GM21381 (cell line): Measurements from ENCODE around the gene SH3BP1.
A peak's percentile ranks its signal among the peaks of the same experiment; 100 is the strongest.
"Not testable (repeated sequence)": the region's sequence is repeated elsewhere in the genome, so short reads cannot be mapped to it uniquely, and the experiment has no call there.

Experiments
- ATAC-seq: cut with Tn5 transposase; IDR thresholded peaks from one replicate; pipeline ENCODE4 v1.9.1; 2021; ENCODE audit warnings: mild to moderate bottlenecking, moderate library complexity; ENCODE audit not compliant: unreplicated experiment

Gene SH3BP1

GRCh38 chr22:37656583-37656982, 17.1 kb downstream of the SH3BP1 start:
- ATAC-seq, result not testable (repeated sequence)

GRCh38 chr22:37657590-37658132, 18.2 kb downstream of the SH3BP1 start:
- ATAC-seq, result no peak

GRCh38 chr22:37658133-37659065, 18.9 kb downstream of the SH3BP1 start, which contains the start of gene PDXP:
Gene PDXP (plus strand): TSS chr22:37658723. CDS start chr22:37658783, 60 bp downstream.
- peak; percentile 75 for ATAC-seq

GRCh38 chr22:37659066-37659896, 19.8 kb downstream of the SH3BP1 start:
- peak; percentile 13 for ATAC-seq

GRCh38 chr22:37659897-37660708, 20.6 kb downstream of the SH3BP1 start:
- no peak for ATAC-seq

- ATAC-seq, result no peak
Observed at GRCh38 chr22:37660709-37661045, 21.2 kb downstream of the SH3BP1 start.

GRCh38 chr22:37661160-37661924, 21.9 kb downstream of the SH3BP1 start:
- ATAC-seq, result no peak

GRCh38 chr22:37662039-37662438, 22.6 kb downstream of the SH3BP1 start:
- no peak for ATAC-seq

GRCh38 chr22:37663521-37664140, 24.2 kb downstream of the SH3BP1 start:
- no peak for ATAC-seq

GRCh38 chr22:37664249-37665101, 25.0 kb downstream of the SH3BP1 start:
- ATAC-seq, result no peak

- no peak for ATAC-seq
Observed at GRCh38 chr22:37665487-37665886, 26.0 kb downstream of the SH3BP1 start.

- ATAC-seq, result no peak
Observed at GRCh38 chr22:37669586-37669985, 30.1 kb downstream of the SH3BP1 start.

GRCh38 chr22:37672206-37672919, 32.9 kb downstream of the SH3BP1 start:
- ATAC-seq, result no peak

GRCh38 chr22:37672920-37673455, 33.5 kb downstream of the SH3BP1 start:
- ATAC-seq, result no peak

- ATAC-seq, result no peak
Observed at GRCh38 chr22:37674248-37674647, 34.8 kb downstream of the SH3BP1 start.

- peak; percentile 40 for ATAC-seq
Observed at GRCh38 chr22:37674951-37675929, 35.8 kb downstream of the SH3BP1 start, which contains the start of gene LGALS1. Gene LGALS1 (plus strand): TSS chr22:37675636. CDS start chr22:37675703, 67 bp downstream.
